GM19324 (cell line): ENCODE results near the gene INPP5F.

ENCODE experiments used
- ATAC-seq: cut with Tn5 transposase; IDR thresholded peaks from one replicate; pipeline ENCODE4 v1.9.1; 2021; ENCODE audit warnings: mild to moderate bottlenecking, moderate library complexity; ENCODE audit not compliant: unreplicated experiment, low FRiP score

The INPP5F gene

GRCh38 chr10:119806334-119807130 lies 80.7 kb downstream of the INPP5F start:
- ATAC-seq: no peak

GRCh38 chr10:119807960-119808697 lies 82.3 kb downstream of the INPP5F start:
- ATAC-seq: no peak

- ATAC-seq: no peak
Measured at GRCh38 chr10:119811122-119811521, 85.3 kb downstream of the INPP5F start.

DNA sequence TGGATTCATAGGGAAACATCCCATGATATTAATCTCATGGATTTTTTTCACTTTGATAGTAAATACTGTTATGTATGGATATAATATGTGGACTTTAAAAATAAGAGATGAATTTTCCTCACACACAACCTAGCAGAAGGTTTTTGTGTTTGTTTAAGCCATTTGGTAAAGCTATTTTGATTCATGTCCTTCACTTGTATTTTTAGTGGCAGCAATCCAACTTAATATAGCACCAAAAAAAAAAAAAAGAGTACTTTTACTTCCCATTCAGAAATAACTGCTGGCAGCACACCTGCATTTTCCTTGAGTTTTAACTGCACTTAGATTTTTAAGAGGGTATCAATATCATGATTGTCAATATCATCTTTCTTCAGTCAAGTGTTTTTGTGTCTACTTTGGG lies 86.8 kb downstream of the INPP5F start:
- ATAC-seq: no peak

DNA sequence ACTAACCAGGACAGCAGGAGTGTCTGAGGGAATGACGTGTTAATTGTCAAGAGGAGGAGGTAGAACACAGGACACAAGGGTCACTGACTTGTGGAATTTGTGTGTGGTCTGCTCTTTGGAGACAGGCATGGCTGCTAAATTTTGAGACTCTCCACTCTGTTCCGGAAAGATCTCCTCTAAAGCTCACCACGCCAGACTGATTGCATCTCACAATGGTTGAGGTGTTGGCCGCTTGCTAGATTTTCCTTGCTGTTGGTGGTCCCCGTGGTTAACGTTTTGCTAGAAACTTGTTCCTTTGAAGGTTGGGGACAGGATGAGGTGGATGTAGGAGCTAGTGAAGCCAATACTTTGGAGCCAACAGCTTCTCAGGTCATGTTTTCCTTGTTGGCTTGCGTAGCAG lies 89.8 kb downstream of the INPP5F start:
- no peak for ATAC-seq

- no peak for ATAC-seq
Measured at GRCh38 chr10:119817991-119818888, 92.4 kb downstream of the INPP5F start.

GRCh38 chr10:119818889-119819270 lies 93.0 kb downstream of the INPP5F start:
- ATAC-seq: no peak

- ATAC-seq: no peak
Measured at GRCh38 chr10:119821182-119821581, 95.3 kb downstream of the INPP5F start.

DNA sequence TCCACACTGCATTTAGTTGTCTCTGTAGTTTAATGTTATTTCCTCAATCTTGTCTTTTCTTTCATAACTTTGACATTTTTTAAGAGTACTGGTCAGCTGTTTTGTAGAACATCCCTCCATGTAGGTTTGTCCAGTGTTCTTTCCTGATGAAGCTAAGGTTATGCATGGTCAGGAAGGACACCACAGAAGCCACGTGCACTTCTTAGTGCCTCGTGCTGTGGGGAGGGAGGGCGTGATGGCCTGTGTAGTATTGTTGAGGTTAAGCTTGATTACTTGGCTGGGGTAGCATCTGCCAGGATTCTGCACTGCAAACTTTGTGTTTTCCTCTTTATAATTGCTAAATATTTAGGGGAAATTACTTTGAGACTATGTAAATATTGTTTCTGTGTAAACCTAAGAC lies 98.4 kb downstream of the INPP5F start:
- no peak for ATAC-seq

DNA sequence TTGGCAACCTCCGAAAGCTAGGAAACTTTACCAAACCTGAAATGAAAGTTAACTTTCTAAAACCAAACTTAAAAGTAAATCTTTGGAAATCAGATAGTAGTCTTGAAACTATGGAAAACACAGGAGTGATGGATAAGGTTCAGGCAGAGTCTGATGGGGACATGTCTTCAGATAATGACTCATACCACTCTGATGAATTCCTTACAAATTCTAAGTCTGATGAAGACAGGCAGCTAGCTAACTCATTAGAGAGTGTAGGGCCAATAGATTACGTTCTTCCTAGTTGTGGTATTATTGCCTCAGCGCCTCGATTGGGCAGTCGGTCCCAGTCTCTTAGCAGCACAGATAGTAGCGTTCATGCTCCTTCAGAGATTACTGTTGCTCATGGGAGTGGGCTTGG lies 100.9 kb downstream of the INPP5F start:
- ATAC-seq: no peak

- no peak for ATAC-seq
Measured at GRCh38 chr10:119827430-119827829, 101.6 kb downstream of the INPP5F start.

DNA sequence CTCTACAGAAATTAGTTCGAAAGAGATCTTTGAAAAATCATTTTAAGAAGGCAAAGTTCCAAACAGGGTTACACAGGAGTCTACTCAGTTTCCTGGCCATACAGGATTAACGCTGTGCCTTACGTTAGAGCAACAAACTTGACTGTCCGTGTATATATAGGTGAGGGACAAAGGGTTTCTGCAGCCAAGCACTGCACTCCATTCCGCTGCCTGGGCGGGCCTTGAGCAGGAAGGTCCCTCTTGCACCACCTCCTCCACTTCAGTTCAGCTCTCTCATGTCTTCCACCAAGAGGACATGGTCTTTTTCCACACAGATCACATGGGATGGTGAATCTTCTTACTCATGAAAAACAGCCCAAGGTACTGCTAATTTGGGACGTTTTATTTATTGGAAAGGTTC lies 103.6 kb downstream of the INPP5F start:
- no peak for ATAC-seq

DNA sequence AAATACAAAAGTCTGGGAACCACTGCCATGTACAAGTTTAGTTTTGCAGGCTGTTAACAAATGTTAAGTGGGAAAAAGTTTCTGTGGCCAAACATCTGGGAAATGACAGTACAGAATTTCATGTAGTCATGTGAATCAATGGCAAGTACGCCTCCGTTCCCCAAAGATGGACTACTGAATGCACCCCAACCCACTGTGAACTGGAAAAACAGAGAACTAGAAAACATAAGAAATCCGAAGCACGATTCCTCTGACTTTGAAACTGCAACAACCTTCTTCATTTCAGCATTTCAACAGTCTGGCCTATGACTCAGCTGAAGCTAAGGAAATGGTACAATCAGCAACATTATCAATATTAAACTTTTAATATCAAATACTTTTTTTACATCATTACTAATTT lies 105.0 kb downstream of the INPP5F start:
- ATAC-seq: no peak

DNA sequence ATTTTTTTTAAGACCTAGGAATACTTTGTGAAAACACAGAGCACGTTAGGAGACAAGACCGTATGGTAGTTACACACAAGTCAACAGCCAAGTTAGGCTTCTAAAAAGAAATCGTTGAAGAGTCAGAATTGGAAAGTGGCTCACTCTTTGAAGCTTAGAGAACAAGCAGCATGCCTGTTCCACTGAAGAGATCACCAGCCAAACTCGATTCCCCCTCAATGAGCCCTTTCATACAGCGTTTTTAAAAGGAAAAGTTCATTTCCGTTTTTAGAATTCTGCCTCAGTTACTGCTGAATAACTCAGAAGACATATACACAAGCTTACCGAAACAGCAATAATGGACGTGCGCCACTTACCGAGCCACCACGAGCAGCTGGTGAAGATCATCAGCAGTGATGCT lies 105.8 kb downstream of the INPP5F start:
- no peak for ATAC-seq

GRCh38 chr10:119832951-119833350 lies 107.1 kb downstream of the INPP5F start:
- ATAC-seq: no peak

DNA sequence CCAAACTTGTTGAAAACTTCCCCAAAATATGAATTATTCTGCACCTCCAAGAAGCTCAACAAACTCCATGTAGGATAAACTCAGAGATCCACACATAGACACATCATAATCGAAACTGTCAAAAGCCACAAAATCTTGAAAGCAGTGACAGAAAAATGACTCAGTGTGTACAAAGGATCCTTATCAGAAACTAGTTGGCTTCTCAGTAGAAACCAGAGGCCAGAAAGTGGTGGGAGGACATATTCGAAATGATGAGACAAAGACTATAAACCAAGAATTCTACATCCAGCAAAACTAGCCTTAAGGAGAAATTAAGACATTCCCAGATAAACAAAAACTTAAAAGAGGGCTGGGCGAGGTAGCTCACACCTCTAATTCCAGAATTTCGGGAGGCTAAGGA lies 108.3 kb downstream of the INPP5F start:
- no peak for ATAC-seq

DNA sequence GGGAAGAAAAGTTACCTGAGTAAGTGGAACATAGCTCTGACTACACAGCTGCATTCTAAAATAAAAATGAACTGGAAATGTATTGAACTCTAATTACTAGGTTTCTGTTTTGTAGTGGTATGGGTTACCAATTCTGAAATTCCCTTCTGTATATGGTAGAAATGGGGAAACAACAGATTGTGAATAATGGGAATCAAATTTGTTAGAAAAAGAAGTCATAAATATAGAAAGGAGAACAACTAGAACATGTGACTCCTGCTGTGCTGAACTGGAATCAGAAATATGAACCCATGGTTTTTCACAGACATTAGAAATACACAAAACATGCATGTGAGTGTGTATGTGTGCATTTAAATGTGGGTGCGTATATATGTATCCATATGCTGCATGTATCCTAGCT lies 119.8 kb downstream of the INPP5F start:
- ATAC-seq: no peak

DNA sequence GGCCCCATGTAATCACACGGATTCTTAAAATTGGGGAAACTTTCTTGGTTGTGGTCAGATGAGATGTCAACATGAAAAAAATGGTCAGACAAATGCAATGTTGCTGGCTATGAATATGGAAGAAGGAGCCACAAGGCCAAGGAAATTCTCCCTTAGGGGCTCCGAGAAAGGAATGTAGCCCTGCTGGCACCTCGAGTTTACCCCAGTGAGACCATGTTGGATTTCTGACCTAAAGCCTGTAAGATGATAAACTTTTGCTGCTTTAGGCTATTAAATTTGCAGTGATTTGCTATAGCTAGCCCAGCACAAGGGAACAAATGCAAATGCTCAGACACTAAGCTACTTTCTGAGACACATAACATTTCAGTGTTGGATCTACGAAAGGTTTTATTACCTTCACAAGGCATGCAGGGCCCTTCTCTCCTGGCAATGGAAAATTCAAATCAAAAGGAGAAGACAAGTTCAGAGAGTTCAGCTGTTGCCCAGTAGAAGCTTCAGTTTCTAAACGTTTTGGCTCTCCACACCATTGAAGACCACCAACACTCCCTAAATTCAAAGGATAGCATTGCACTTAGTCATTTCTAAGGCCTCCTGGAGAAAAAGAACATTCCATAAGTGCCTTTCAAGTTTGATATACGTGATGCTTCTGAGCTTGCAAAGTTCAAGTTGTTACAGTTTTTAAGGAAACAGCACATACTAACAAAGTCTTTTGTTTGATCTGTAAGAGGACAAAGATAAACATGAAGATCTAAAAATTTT lies 123.4 kb downstream of the INPP5F start:
- ATAC-seq: no peak

GRCh38 chr10:119849944-119850343 lies 124.1 kb downstream of the INPP5F start:
- no peak for ATAC-seq

DNA sequence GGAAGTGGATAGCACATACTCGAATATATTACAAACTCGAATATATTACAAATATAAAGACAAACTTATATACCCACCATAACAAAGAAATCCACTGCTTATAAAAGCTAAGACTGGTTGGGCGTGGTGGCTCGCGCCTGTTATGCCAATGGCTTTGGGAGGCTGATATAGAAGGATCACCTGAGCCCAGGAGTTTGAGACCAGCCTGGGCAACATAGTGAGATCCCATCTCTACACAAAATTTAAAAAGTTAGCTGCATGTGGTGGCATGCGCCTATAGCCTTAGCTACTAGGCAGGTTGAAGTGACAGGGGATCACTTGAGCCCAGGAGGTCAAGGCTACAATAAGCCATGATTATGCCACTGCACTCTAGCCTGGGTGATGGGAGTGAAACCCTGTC lies 126.4 kb downstream of the INPP5F start:
- no peak for ATAC-seq
